C4-2B (cell line): ENCODE results near the gene TRIM52.

Experiments used
- H3K27ac ChIP-seq: fragments of 450-650 bp; 2 replicates; pipeline ENCODE4 v1.5.1; 2017
- ZFX ChIP-seq: fragments of 450-650 bp; IDR thresholded peaks from 2 replicates; pipeline ENCODE4 v1.6.1; 2017
- TF ChIP-seq, protein P1 (sequence below): fragments of 450-650 bp; conservative IDR thresholded peaks from 2 replicates; pipeline ENCODE4 v1.5.1; 2017; ENCODE audit warnings: mild to moderate bottlenecking

TRIM52 gene

DNA sequence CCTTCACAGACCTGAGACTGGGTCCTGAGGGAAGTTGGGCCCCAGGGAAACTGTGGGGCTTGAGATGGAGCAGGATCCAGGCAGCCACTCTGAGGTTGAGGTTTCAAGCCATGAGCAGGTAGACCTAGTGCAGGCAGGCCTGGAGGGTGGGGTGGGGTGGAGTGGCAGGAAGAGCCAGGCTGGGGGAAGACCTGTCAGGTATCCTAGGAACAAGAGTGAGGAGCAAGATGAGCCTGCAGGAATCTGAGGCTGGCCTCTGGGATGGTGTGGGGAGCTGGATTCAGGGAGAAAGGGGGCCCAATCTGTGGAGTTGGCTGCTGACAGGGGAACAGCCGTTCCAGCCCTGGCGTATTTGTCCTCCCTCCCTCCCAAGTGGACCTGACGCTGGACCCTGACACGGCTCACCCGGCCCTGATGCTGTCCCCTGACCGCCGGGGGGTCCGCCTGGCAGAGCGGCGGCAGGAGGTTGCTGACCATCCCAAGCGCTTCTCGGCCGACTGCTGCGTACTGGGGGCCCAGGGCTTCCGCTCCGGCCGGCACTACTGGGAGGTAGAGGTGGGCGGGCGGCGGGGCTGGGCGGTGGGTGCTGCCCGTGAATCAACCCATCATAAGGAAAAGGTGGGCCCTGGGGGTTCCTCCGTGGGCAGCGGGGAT, 27.0 kb downstream of the TRIM52 start:
- no peak overlapping the region for H3K27ac ChIP-seq
- TF ChIP-seq, protein P1, sequence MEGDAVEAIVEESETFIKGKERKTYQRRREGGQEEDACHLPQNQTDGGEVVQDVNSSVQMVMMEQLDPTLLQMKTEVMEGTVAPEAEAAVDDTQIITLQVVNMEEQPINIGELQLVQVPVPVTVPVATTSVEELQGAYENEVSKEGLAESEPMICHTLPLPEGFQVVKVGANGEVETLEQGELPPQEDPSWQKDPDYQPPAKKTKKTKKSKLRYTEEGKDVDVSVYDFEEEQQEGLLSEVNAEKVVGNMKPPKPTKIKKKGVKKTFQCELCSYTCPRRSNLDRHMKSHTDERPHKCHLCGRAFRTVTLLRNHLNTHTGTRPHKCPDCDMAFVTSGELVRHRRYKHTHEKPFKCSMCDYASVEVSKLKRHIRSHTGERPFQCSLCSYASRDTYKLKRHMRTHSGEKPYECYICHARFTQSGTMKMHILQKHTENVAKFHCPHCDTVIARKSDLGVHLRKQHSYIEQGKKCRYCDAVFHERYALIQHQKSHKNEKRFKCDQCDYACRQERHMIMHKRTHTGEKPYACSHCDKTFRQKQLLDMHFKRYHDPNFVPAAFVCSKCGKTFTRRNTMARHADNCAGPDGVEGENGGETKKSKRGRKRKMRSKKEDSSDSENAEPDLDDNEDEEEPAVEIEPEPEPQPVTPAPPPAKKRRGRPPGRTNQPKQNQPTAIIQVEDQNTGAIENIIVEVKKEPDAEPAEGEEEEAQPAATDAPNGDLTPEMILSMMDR, result no peak
- no peak for TF ChIP-seq ZFX

GRCh38 chr5:181233088-181233800, 27.7 kb downstream of the TRIM52 start:
- H3K27ac ChIP-seq, result no peak overlapping the region
- TF ChIP-seq, protein P1, result no peak
- no peak for TF ChIP-seq ZFX

DNA sequence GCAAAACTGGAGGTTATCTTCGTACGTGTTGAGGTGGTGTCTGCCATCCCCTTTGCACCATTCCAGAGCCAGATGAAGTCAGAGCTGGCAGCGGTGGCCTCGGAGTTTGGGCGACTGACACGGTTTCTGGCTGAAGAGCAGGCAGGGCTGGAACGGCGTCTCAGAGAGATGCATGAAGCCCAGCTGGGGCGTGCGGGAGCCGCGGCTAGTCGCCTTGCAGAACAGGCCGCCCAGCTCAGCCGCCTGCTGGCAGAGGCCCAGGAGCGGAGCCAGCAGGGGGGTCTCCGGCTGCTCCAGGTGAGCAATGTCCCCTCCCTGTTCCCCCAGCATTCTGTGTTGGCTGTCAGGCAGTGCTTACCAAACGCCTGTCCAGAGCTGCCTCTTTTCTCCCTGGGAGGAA, 28.4 kb downstream of the TRIM52 start:
- TF ChIP-seq, protein P1, result no peak
- TF ChIP-seq ZFX, result no peak
- H3K27ac ChIP-seq, result no peak overlapping the region

DNA sequence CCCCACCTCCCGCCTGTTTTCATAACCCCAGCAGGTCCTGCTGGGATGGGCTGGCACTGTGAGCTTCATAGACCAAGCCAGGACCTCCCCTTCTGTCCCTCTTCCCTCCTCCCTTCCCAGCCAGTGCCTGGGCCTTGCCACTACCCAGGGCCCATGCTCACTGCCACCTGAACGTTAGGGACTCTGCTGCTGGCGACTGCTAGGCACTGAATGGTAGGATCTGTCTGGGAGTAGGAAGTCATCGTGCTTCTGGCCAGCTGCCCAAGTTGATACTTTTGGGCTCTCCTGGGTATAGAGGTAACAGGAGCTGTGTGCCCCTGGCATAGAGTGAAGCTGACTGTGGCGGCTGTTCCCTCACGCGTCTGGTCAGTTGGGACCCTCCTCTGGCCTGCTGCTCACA, 29.5 kb downstream of the TRIM52 start:
- H3K27ac ChIP-seq, result no peak overlapping the region
- TF ChIP-seq, protein P1, result no peak
- no peak for TF ChIP-seq ZFX

DNA sequence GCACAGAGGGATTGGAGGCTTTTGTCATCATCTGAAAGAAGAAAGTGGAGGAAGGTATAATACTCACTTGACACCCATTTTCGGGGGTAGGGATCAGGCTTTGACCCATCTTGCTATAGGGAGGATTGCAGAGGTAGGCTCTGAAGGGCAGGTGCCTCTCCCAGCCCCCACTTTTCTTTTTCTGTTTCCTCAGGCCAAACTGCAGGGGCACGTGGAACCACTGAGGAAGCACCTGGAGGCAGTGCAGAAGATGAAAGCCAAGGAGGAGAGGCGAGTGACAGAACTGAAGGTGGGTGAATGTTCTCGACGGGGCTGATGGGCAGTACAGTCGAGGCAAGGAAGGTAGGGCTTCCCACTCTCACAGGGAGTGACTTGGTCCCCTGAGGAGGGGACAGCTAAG, 30.4 kb downstream of the TRIM52 start:
- H3K27ac ChIP-seq, result no peak overlapping the region
- no peak for TF ChIP-seq ZFX
- TF ChIP-seq, protein P1, result no peak

GRCh38 chr5:181229996-181230395, 30.9 kb downstream of the TRIM52 start:
- TF ChIP-seq ZFX, result no peak
- TF ChIP-seq, protein P1, result no peak
- no peak overlapping the region for H3K27ac ChIP-seq

- peak overlapping the region; percentile 91 for H3K27ac ChIP-seq
- no peak for TF ChIP-seq ZFX
- TF ChIP-seq, protein P1, result no peak
Measured at GRCh38 chr5:181224390-181225229, 36.3 kb downstream of the TRIM52 start.
